ENCODE measurements around the gene MAGEA2B.
"Not testable (repeated sequence)": the region's sequence is repeated elsewhere in the genome, so short reads cannot be mapped to it uniquely, and the experiment has no call there.

- TF ChIP-seq EP300 (IDR thresholded peaks at IDR 0.05); POLR2A (IDR thresholded peaks at IDR 0.05; ENCODE audit: low read depth): not testable (repeated sequence)
- TF ChIP-seq, protein P1, sequence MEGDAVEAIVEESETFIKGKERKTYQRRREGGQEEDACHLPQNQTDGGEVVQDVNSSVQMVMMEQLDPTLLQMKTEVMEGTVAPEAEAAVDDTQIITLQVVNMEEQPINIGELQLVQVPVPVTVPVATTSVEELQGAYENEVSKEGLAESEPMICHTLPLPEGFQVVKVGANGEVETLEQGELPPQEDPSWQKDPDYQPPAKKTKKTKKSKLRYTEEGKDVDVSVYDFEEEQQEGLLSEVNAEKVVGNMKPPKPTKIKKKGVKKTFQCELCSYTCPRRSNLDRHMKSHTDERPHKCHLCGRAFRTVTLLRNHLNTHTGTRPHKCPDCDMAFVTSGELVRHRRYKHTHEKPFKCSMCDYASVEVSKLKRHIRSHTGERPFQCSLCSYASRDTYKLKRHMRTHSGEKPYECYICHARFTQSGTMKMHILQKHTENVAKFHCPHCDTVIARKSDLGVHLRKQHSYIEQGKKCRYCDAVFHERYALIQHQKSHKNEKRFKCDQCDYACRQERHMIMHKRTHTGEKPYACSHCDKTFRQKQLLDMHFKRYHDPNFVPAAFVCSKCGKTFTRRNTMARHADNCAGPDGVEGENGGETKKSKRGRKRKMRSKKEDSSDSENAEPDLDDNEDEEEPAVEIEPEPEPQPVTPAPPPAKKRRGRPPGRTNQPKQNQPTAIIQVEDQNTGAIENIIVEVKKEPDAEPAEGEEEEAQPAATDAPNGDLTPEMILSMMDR (IDR thresholded peaks at IDR 0.05) = not testable (repeated sequence)
Measured at GRCh38 chrX:152713815-152714787, at the start of gene MAGEA2B.
